ENCODE data around the gene AP3B2.

GRCh38 chr15:82692171-82692570 is 17.5 kb downstream of the AP3B2 start:
- TF ChIP-seq POLR2A (IDR thresholded peaks at IDR 0.05) = no peak
- TF ChIP-seq EP300 (IDR thresholded peaks at IDR 0.05) = no peak
- TF ChIP-seq, protein P1, sequence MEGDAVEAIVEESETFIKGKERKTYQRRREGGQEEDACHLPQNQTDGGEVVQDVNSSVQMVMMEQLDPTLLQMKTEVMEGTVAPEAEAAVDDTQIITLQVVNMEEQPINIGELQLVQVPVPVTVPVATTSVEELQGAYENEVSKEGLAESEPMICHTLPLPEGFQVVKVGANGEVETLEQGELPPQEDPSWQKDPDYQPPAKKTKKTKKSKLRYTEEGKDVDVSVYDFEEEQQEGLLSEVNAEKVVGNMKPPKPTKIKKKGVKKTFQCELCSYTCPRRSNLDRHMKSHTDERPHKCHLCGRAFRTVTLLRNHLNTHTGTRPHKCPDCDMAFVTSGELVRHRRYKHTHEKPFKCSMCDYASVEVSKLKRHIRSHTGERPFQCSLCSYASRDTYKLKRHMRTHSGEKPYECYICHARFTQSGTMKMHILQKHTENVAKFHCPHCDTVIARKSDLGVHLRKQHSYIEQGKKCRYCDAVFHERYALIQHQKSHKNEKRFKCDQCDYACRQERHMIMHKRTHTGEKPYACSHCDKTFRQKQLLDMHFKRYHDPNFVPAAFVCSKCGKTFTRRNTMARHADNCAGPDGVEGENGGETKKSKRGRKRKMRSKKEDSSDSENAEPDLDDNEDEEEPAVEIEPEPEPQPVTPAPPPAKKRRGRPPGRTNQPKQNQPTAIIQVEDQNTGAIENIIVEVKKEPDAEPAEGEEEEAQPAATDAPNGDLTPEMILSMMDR (IDR thresholded peaks at IDR 0.05) = no peak
- TF ChIP-seq POLR2AphosphoS5 (IDR thresholded peaks at IDR 0.05) = no peak
